Measurements from ENCODE around the gene PCDHAC2.

PCDHAC2 gene

GRCh38 chr5:140986117-140986521, 19.8 kb downstream of the PCDHAC2 start:
- DNase-seq (ENCODE audit: low read depth): no peak

- no peak for DNase-seq (ENCODE audit: low read depth)
These were observed 21.8 kb downstream of the PCDHAC2 start for GRCh38 chr5:140988100-140988499.

- no peak for DNase-seq (ENCODE audit: low read depth)
These were observed 22.3 kb downstream of the PCDHAC2 start for GRCh38 chr5:140988608-140989007.

DNA sequence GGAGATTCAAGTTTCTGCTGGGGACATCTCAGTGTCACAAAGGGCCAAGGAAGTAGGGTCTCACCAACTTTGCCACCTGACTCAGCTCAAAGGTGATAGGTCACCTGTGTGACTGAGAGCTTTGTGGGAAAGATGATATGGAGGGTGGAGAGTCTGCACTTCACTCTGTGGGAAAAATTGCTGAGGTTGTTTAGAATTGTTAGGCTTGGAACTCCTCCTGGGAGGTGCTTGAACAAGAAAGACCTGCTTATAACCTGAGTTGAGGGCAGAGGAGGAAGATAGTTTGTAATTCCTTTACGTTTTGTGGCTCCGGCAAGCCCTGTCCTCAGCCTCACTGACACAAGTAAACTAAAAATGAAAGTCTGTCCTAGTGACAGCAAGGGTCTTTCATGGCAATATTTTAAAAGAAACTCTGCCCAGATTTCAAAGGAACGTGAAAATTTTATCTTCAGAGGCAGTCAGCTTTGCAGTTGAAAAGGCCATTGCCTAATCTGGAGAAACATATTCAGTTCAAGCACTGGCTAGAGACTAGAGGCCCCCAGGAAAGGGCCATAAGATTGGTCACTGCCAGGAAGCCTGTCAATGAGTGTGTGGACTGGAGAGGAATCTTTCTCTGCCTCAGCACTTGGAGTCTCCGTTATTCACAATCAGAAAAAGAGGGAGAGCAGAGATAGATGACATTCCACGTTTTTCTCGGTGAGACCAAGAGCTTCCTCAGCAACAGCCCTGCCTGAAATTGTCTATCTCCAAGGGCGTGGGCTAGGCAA, 23.2 kb downstream of the PCDHAC2 start:
- no peak for DNase-seq (ENCODE audit: low read depth)

DNA sequence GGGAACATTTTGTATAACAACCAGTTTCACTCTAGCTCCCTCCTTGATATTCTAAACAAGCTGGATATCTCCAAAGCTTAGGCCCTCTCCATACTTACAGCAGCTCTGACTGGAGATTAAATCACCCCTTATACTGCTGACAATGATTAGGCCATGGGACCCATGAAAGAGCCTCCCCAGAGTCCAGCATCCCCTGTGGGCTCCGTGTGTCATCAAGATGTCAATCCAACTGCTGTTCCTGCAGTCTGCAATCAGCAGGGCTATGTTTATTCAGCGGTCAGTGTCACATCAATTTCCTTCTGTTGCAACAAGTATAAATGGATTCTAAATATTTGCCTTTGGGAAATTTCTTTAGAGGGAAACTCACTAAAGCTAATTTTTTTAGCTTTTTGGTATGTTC, 26.6 kb downstream of the PCDHAC2 start:
- no peak for DNase-seq (ENCODE audit: low read depth)

DNA sequence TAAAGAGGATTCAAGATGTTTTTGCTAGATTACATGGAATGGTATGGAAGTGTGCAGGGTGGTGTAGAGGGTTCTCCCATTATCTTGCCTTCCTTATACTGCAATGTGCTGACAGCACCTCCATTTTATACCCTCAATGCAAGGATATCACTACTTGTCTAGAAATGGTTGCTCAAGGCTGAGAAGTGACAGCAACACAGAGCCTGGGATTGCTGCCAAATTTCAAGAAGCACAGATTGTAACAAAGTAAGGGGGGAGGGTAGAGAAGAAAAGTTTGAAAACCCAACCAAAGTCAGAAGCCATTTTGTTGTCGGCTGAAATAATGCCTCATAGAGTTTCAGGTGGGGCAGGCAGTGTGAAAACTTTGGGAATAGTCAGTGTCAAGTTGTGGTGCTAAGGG, 29.8 kb downstream of the PCDHAC2 start:
- no peak for DNase-seq (ENCODE audit: low read depth)

DNA sequence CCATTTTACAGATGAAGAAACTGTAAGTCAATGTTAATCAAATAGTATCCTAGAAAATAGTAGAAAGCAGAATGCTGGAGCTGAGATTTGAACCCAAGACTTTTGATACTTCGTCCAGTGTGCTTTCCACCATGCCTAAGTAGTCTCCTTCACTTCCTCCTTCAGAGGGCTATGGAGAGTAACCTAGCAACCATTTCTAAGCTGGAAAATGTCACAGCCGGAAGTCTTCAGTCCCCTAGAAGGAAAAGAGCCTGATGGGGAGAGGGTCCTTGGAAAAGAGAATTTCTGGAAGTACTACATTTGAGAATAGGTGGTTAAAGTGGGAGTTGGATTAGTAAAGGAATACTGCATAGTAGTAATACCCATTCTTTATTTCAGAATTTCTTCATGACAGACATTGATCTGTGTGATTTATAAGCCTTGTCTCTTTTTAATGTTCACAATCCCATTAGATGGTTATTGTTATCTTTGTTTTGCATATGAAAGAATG, 32.7 kb downstream of the PCDHAC2 start:
- no peak for DNase-seq (ENCODE audit: low read depth)

GRCh38 chr5:141001446-141001843, 35.2 kb downstream of the PCDHAC2 start:
- DNase-seq (ENCODE audit: low read depth): no peak

- no peak for DNase-seq (ENCODE audit: low read depth)
These were observed 35.7 kb downstream of the PCDHAC2 start for GRCh38 chr5:141001844-141002604.

- DNase-seq (ENCODE audit: low read depth): no peak
These were observed 36.3 kb downstream of the PCDHAC2 start for GRCh38 chr5:141002605-141002965.

GRCh38 chr5:141003031-141003430, 36.8 kb downstream of the PCDHAC2 start:
- DNase-seq (ENCODE audit: low read depth): no peak

- DNase-seq (ENCODE audit: low read depth): no peak
These were observed 37.7 kb downstream of the PCDHAC2 start for GRCh38 chr5:141003791-141004611.

DNA sequence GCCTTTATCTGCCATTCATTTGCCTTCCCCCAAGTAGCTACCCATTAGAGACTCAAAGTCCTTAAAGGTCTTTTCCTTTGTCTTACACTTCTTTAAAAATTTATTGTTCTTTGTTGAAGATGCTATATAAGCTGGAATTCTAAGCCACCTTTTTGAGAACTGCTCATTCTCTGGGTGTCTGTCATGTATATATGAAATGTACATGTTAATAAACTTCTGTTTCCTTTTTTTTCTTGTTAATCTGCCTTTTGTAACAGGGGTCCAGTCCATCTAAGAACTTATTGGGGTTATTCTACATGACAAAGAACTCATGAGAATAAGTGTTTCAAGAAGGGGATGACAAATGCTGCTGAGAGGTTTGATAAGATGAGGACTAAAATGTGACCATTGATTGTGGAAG, 41.5 kb downstream of the PCDHAC2 start:
- no peak for DNase-seq (ENCODE audit: low read depth)

GRCh38 chr5:141010047-141010793, 43.9 kb downstream of the PCDHAC2 start:
- no peak for DNase-seq (ENCODE audit: low read depth)

- DNase-seq (ENCODE audit: low read depth): no peak
These were observed 51.7 kb downstream of the PCDHAC2 start for GRCh38 chr5:141017943-141018342.
